SHP77 treated with DMSO at 0.1 percent for 48 hours (cell line): ENCODE measurements around the gene LAD1.

Experiments used
- DNase-seq: peaks from one replicate; lab custom pipeline; 2025; lab: John Stamatoyannopoulos, UW

The LAD1 gene

GRCh38 chr1:201363467-201363866 is 35.7 kb downstream of the LAD1 start:
- DNase-seq, result no peak

DNA sequence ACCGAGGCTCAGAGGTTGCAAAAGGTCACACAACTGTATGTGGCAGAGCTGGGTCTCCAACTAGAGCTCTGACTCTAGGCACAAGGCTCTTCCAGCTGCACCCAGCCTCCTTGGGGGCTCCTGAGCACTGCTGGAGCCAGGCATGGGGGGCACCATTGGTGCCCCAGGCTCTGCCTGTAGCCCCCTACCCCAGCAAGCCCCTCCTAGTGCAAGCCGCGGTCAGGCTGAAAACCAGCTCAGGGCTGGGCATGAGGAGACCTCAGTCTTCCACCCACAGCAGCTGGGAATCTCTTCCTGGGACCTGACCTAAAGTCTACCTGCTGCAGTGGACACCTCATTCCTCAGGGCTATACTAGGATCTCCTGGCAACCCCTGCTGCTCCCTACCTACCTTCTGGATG is 36.2 kb downstream of the LAD1 start:
- DNase-seq, result no peak

DNA sequence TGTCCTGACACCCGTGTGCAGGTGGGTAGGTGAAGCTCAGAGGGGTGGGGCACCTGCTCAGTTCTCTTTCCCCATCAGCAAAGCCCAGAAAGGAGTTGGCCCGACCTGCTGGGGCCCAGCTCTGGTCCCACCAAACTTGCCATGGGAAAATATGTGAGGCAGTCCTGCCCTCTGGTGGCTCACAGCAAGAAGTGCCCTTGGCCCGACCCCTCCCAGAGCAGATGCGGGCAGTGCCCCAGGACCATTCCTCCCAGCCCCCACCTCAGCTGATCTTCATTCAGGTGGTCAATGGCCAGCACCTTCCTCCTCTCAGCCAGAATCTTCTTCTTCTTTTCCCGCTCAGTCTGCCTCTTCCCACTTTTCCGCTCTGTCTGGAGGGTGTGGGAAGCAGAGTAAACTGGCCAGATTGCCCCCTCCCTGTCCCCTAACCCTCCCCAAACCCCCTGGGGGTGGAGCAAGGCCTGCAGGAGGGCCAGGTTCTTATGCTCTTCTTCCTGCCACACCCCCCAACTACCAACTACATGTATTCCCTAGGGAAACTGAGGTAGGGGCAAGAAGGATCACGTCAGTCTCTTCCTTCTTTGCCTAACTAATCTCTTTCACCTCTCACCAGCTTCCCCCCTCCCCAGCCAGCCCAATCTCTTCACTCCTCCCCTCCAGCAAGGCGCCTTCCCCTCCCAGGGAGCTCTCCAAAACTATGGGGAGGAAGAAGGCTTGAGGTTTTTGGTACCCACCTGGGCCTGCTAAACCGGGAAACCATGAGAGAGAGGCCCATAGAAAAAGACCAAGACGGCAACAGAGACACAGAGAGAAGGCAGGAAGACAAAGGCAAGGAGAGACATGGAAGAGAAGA is 37.2 kb downstream of the LAD1 start:
- DNase-seq, result no peak

- no peak for DNase-seq
Measured at GRCh38 chr1:201360901-201361651, 38.0 kb downstream of the LAD1 start.

- no peak for DNase-seq
Measured at GRCh38 chr1:201360486-201360885, 38.6 kb downstream of the LAD1 start.

- DNase-seq, result no peak
Measured at GRCh38 chr1:201359873-201360210, 39.3 kb downstream of the LAD1 start.

- no peak for DNase-seq
Measured at GRCh38 chr1:201359031-201359872, 39.9 kb downstream of the LAD1 start.

DNA sequence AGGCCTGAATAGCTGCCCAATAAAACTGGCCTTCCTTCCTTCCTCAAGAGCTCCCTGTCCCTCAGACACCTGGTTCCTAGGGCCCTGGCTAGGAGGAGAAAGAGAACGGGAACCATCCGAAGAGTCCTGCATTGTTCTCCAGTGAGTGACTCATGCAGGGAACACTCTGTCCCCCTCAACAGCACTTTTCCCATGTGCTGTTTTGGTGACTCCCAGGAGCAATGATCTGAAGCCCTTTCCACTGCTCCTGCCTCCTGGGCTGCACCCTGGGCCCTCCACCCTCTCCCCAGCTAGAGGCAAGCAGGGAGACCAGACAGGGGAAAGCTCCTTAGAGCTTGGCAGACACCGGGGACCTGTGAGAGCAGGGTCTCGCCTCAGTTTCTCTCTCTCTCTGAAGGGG is 40.5 kb downstream of the LAD1 start:
- DNase-seq, result no peak

- DNase-seq, result no peak
Measured at GRCh38 chr1:201357636-201358348, 41.3 kb downstream of the LAD1 start.

DNA sequence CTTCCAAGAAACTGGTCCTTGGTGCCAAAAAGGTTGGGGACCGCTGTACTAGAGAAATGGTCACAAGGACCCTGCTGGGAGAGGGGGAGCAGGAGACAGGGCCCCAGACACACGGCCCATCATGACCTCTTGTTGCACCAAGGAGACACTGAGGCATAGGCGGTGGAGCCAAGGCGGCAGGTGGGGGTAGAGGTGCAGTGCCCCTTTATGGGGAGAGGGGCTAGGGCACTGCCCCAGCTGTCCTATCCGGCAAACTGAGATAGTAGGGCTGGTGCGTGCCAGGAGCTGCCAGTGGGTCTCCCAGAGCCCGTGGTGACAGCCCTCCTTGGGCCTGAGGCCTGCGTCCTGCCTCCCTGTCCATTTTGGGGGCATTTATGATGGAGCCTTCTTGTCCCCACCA is 41.9 kb downstream of the LAD1 start:
- no peak for DNase-seq

GRCh38 chr1:201356701-201357100 is 42.4 kb downstream of the LAD1 start:
- no peak for DNase-seq

GRCh38 chr1:201356236-201356635 is 42.9 kb downstream of the LAD1 start:
- DNase-seq, result no peak

GRCh38 chr1:201355471-201355870 is 43.7 kb downstream of the LAD1 start:
- no peak for DNase-seq

- DNase-seq, result no peak
Measured at GRCh38 chr1:201354901-201355295, 44.2 kb downstream of the LAD1 start.

- DNase-seq, result no peak
Measured at GRCh38 chr1:201354151-201354900, 44.8 kb downstream of the LAD1 start.

DNA sequence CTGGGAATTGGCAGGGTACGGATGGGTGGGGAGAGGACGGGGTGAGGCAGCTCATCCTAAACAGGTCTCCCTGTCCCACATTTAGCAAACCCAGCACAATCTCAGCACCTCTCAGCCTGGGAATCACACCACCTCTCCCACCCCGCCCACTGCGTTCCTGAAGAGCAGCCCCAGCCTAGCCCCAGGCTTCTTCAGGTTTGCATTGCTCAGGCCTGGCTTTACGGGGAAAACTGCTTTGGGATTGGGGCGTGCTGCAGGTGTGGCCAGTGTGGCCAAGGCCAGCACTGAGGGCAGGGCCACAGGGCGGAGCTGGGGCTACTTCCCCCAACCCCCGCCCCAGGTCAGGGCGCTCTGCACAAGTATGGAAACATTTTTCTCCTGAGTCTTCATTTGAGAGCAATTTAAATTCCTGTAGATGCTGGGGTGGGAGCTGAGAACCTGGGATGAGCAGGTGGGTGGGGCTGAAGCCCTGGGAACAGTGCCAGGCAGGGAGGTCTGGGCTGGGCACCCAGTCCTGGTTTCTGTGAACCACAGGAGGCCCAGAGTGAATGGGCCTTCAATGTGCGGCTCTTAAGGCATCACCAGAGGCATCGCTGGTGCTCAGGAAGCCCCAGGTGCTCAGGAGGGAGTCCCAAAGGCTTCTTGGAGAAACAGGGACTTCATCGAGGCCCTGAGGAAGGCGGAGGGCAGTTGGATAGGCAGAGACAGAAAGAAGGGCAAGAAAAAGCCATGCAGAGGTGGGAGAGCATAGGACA is 45.8 kb downstream of the LAD1 start:
- no peak for DNase-seq

DNA sequence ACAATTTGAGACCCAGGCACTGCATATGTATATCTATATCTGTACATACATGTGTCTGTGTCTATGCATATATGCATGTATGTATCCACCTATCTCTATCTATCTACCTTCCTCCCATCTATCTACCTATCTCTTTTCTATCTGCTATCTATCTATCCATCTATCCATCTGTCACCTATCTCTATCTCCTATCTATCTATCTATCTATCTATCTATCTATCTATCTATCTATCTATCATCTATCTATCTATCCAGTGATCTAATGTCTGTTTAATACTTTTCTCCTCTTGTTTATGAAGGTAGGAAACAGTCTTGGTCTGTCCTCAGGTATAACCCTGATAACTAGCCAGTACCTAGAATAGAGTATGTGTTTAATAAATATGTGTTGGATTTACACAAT is 47.5 kb downstream of the LAD1 start:
- DNase-seq, result no peak

DNA sequence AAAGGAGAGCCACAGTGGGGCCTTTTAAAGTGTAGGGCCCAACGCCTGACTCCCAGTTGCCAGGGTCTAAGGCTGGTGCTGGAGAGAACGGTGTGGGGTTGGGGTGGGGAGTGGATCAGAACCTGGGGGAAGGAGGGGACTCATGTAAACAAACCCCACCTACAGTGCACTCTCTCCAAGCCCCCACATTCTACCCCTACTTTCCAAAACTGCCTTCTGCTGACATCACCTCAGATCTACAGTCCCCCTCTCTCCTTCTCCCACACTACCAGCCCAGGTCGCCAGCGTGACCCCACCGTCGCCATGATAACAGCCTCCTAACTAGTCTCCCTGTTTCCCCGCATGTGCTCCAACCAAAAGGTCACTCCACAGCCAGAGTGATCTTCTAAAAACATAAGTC is 48.2 kb downstream of the LAD1 start:
- DNase-seq, result no peak

GRCh38 chr1:201350361-201350725 is 48.8 kb downstream of the LAD1 start:
- DNase-seq, result no peak

DNA sequence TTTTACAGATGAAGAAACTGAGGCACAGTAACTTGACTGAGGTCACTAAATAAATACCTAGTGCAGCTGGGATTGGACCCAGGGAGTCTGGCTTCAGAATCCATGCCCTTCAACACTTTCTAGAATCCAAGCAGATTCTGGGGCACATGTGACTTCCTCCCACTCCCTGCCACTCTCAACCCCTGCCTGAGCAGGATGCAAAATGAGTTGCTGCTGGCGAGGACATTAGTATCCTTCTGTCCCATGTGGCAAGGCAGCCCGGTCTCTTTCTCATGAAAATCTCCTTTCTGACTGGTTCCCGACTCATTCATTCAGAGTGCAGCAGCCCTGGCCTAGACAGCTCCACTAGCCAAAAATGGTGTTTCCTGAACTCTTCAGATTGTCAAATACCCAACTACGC is 50.0 kb downstream of the LAD1 start:
- no peak for DNase-seq

DNA sequence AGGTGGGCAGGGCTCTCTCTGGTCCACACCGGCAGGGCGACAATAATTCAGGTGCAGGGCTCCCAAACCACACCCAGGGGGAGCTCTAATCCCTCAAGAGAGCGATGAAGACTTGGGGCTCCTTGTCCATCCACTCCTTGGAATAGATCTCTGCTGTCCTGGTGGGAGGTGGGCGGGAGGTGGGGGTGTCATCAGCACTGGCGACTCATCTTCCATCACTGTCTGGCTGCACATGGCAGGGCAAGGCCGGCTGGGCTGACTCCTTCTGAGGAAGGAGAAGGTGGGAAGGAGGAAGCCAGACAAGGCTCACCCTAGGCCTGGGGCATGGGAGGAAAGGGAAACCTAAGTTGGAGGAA is 50.9 kb downstream of the LAD1 start:
- peak; percentile 2 for DNase-seq
